Neutrophil (primary cell): Measurements from ENCODE around the gene MTARC1.
A peak's percentile ranks its signal among the peaks of the same experiment; 100 is the strongest.

Experiments
- H3K27ac ChIP-seq: fragments of 200-600 bp; sonication (generic); 2 replicates; pipeline ENCODE4 v1.5.1; 2016; ENCODE audit warnings: mild to moderate bottlenecking, moderate library complexity
- H3K27me3 ChIP-seq: fragments of 200-600 bp; sonication (generic); 2 replicates; pipeline ENCODE4 v1.6.0; 2016; ENCODE audit warnings: mild to moderate bottlenecking
- H3K36me3 ChIP-seq: fragments of 200-600 bp; sonication (generic); 2 replicates; pipeline ENCODE4 v1.5.1; 2017
- H3K4me1 ChIP-seq, 2 experiments: fragments of 200-600 bp in 1 of 2; sonication (generic) in 1 of 2; 1 replicate in 1 of 2; 2 replicates in 1 of 2; pipeline versions ENCODE4 v1.5.1 to v1.6.1; 2013 to 2016; ENCODE audit warnings: low read depth in 1 of 2, low read length in 1 of 2, mild to moderate bottlenecking in 1 of 2, moderate library complexity in 1 of 2; ENCODE audit not compliant: control insufficient read depth in 1 of 2, insufficient read depth in 1 of 2
- H3K4me3 ChIP-seq, 2 experiments: fragments of 200-600 bp in 1 of 2; sonication (generic) in 1 of 2; 1 replicate in 1 of 2; 2 replicates in 1 of 2; pipeline ENCODE4 v1.5.1; 2013 to 2016; ENCODE audit warnings: low read depth in 1 of 2, low read length in 1 of 2, mild to moderate bottlenecking in 1 of 2, moderate library complexity in 1 of 2
- H3K9me3 ChIP-seq: fragments of 200-600 bp; sonication (generic); 2 replicates; pipeline ENCODE4 v1.5.1; 2016
- TF ChIP-seq, protein P1 (sequence below): fragments of 200-600 bp; sonication (generic); IDR thresholded peaks from 2 replicates; pipeline ENCODE4 v1.5.1; 2016; ENCODE audit warnings: antibody characterized with exemption

MTARC1 gene

DNA sequence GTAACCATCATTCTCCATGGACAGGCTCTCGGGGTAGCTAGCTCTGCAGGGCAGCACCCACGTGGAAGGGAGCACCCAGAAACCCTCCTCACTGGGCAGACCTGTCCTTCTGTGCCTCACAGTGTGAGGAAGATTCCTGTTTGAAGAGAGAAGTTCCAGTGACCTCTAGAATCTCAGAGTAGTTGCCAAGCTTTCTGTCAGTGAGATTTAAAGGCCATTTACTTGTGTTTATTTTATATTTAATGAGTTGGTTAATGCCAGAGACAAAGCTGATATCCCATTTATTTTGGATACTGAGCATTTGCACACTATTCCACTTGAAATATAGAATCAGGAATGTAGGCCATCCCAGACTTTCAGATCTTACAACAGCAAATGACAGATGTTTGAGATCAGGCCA, 28.7 kb downstream of the MTARC1 start:
- no peaks in the 10 kb centered on the region for H3K27me3 ChIP-seq
- H3K27ac ChIP-seq = peak overlapping the region; percentile 64
- H3K36me3 ChIP-seq = peaks cover 98% of the 10 kb centered on the region
- no peak overlapping the region for H3K4me3 ChIP-seq
- no peaks in the 10 kb centered on the region for H3K9me3 ChIP-seq
- TF ChIP-seq, protein P1, sequence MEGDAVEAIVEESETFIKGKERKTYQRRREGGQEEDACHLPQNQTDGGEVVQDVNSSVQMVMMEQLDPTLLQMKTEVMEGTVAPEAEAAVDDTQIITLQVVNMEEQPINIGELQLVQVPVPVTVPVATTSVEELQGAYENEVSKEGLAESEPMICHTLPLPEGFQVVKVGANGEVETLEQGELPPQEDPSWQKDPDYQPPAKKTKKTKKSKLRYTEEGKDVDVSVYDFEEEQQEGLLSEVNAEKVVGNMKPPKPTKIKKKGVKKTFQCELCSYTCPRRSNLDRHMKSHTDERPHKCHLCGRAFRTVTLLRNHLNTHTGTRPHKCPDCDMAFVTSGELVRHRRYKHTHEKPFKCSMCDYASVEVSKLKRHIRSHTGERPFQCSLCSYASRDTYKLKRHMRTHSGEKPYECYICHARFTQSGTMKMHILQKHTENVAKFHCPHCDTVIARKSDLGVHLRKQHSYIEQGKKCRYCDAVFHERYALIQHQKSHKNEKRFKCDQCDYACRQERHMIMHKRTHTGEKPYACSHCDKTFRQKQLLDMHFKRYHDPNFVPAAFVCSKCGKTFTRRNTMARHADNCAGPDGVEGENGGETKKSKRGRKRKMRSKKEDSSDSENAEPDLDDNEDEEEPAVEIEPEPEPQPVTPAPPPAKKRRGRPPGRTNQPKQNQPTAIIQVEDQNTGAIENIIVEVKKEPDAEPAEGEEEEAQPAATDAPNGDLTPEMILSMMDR = no peak
- H3K4me1 ChIP-seq = peaks cover 19 to 31% of the 10 kb centered on the region in 2 experiments

DNA sequence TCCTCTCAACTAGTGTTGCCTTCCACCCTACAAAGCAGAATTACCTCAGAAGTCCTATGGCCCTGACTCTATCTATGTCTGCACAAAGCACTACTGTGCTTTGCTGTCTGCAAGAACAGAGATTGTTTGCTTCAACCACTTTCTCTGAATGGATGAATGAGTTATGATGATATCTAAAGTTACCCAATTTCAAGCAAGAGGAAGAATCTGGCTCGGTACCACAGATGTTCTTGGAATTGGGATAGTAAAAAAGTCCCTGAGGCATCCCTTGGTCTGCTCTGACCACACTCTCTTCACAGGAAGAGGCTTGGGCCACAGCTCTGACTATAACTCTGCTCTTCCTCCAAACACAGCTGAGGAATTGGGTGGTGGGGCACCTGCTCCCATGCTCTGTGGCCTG, 31.2 kb downstream of the MTARC1 start:
- Histone ChIP-seq H3K27me3 (no peaks in the 10 kb centered on the region), H3K27ac (peak overlapping the region; percentile 64), H3K4me3 (no peak overlapping the region), H3K36me3 (peaks cover 91% of the 10 kb centered on the region), H3K4me1 (peaks cover 19 to 30% of the 10 kb centered on the region in 2 experiments), H3K9me3 (no peaks in the 10 kb centered on the region)
- TF ChIP-seq, protein P1 = no peak

DNA sequence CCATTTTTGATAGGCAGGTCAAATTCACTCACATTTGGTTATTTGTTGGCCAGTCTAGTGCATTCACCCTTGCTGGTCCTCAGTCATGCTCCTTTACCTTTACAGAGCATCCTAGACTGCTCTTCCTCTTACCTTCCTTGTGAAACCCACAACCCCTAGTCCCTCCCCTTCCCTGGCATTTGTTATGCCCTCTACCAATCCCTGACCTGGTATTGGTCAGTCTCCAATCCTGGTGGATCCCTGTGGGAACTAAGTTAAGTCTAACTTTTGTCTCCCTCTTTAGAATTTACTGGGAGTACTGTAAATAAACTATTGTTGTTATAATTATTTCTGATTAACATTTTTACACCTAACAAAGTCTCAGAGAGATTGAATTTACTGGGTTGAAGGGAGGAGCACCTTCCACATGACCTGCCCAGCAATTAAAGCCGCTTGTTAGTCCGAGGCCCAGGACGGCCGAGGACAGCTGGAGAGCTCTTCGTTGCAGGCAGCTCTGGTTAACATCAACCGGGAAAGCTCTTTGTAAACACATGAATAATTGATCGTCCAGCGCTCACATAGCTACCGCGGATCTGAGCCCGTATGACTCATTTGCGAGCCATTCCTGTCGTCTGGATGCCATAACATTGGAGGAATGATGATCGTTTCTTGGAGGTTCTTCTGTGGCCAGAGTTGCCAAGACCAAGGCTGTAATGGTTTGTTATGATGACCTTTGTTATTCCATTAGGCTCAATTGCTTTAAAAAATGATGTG, 31.9 kb downstream of the MTARC1 start:
- H3K4me1 ChIP-seq = peaks cover 19 to 30% of the 10 kb centered on the region in 2 experiments
- H3K27me3 ChIP-seq = no peaks in the 10 kb centered on the region
- H3K9me3 ChIP-seq = no peaks in the 10 kb centered on the region
- H3K4me3 ChIP-seq = no peak overlapping the region
- H3K27ac ChIP-seq = peak overlapping the region; percentile 64
- TF ChIP-seq, protein P1 = no peak
- H3K36me3 ChIP-seq = peaks cover 87% of the 10 kb centered on the region

DNA sequence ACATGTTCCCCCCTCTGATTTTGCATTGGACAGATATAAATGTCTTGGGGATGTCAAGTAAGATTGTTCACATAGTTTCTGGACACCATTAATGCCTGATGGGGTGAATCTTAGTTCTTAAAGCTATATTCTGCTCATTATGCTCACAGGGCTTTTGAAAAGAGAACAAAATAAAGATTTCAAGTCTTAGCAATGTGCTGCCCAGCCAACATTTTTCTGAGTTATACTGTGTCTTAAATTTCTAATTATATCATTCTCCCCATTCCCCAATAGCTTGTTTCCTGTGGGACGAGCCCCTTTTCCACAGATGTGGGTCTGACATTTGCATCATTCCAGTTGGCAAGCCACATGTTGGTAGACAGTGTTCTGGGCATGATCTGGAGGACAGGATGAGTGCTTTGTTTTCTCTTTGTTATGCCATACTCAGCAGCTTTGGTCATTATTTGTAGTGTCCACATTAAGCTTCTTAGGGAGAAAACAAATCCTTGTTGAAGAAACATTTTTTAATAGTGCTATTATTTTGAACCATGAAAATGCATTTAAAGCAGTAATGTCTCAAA, 32.8 kb downstream of the MTARC1 start:
- H3K4me3 ChIP-seq = no peak overlapping the region
- TF ChIP-seq, protein P1 = no peak
- H3K4me1 ChIP-seq = peaks cover 19 to 30% of the 10 kb centered on the region in 2 experiments
- peaks cover 77% of the 10 kb centered on the region for H3K36me3 ChIP-seq
- H3K27me3 ChIP-seq = no peaks in the 10 kb centered on the region
- no peak overlapping the region for H3K27ac ChIP-seq
- no peaks in the 10 kb centered on the region for H3K9me3 ChIP-seq

DNA sequence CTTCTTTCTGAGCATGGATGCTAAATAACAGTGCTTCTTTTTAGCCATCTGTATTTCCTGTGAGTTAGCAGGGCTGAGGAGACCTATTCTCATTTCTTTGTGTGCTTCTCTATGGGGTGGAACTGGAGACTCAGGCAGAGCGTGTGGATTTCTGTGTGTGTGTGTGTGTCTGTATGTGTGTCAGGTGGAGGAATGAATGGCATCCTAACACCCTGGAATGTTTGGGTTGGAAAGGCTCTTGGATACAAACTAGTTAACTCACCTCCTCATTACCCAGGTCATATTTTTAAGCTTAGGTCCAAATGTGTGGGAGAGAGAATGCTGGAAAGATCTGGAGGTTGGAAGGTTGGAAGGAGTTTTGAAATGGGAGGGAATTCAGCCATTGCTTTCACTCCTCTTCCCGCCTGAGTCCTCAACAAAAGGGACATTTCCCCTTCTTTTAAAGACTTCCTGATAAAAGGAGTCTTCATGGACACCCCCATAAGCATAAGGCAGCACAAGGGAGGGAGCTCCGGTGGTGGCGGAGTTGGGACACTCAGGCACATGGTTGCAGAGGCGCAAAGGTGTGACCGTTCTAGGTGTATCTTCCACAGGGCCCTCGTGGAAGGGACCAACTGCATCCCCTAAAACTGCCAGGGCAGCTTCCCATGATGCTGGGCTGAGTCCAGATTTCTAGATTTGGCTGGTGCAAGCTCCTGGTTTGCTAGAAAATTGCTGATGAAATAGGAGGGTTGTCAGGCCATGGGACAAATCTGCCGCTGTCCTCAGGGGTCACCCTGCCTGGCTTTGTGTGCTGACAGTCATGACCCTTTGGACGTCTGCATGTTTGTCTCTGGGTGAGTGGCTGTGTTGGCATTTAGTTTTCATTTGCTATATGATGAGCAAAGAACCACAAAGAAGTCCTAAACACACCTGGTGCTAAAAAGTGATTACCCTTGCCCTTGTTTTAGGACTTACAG, 37.6 kb downstream of the MTARC1 start:
- Histone ChIP-seq H3K36me3 (peaks cover 54% of the 10 kb centered on the region), H3K27ac (no peak overlapping the region), H3K9me3 (no peaks in the 10 kb centered on the region), H3K4me1 (no peaks in the 10 kb centered on the region), H3K27me3 (no peaks in the 10 kb centered on the region), H3K4me3 (no peak overlapping the region)
- TF ChIP-seq, protein P1 = no peak
